ENCODE measurements around the gene ZC2HC1B.

ZC2HC1B gene

GRCh38 chr6:143823548-143823947, 40.7 kb upstream of the ZC2HC1B start:
- no peak overlapping the region for H2BK12ac ChIP-seq (ENCODE audit: low read length in 2 of 2)
- H3K4me2 ChIP-seq (ENCODE audit: low read length, poor library complexity, severe bottlenecking), result no peak overlapping the region
- WGBS, result 90% methylated on average over 6 of the region's 6 CpGs
- no peak overlapping the region for H4K91ac ChIP-seq (ENCODE audit: low read length)
- no peak overlapping the region for H3K27ac ChIP-seq (ENCODE audit: low read length, poor library complexity, severe bottlenecking)
- H2AFZ ChIP-seq (ENCODE audit: low read depth, low read length), result no peak overlapping the region
- H3K36me3 ChIP-seq (ENCODE audit: control insufficient read depth in 1 of 2, insufficient read depth in 2 of 2, low read depth in 1 of 2, low read length in 2 of 2), result peaks cover 7 to 40% of the 10 kb centered on the region in 2 experiments
- no peak overlapping the region for H4K8ac ChIP-seq (ENCODE audit: low read length)
- DNase-seq, result no peak
- no peak overlapping the region for H2BK120ac ChIP-seq (ENCODE audit: low read depth, low read length)
- no peak overlapping the region for H3K4ac ChIP-seq (ENCODE audit: low read depth in 1 of 2, low read length in 2 of 2)
- peak overlapping the region in 1 of 2 experiments; percentile 6 for H3K14ac ChIP-seq (ENCODE audit: low read length in 2 of 2)
- H3K4me3 ChIP-seq (ENCODE audit: insufficient read depth in 1 of 2, low read depth in 1 of 2, low read length in 2 of 2), result no peak overlapping the region
- no peak overlapping the region for H2AK5ac ChIP-seq (ENCODE audit: low read length, severe bottlenecking)
- H3K18ac ChIP-seq (ENCODE audit: low read depth in 1 of 2, low read length in 2 of 2), result peak overlapping the region in 1 of 2 experiments; percentile 59
- H3K9ac ChIP-seq (ENCODE audit: low read length), result no peak overlapping the region
- H2BK5ac ChIP-seq (ENCODE audit: low read depth, low read length, poor library complexity, severe bottlenecking), result no peak overlapping the region
- H3K23ac ChIP-seq (ENCODE audit: low read length in 2 of 2), result no peak overlapping the region
- peaks cover 3% of the 10 kb centered on the region for H3K4me1 ChIP-seq (ENCODE audit: control insufficient read depth, insufficient read depth, low read depth, low read length)
- no peaks in the 10 kb centered on the region for H3K9me3 ChIP-seq (ENCODE audit: control insufficient read depth, low read length)
- H3K79me1 ChIP-seq (replicated peaks; ENCODE audit: low read length, poor library complexity, severe bottlenecking), result no peaks in the 10 kb centered on the region
- H2BK15ac ChIP-seq (ENCODE audit: low read depth, poor library complexity, severe bottlenecking), result no peak overlapping the region
- no peaks in the 10 kb centered on the region for H3K27me3 ChIP-seq (ENCODE audit: control insufficient read depth in 1 of 2, insufficient read depth in 1 of 2, low read length in 2 of 2)

DNA sequence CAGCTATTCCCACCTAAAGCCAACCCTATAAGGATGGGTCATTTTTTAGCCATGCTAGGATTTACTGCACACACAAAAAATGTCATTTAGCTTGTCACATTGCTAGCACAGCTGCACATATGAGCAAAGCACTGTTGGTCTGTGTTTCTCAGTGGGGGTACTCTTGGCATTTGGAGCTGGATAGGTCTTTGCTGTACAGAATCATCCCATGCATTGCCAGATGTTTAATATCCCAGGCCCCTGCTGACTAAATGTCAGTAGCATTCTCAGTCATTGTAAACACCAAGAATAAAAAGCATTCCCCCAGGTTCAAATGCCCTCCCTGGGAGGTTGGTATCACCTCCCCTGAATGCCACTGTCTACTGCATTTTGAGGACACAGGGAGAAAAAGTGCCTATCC, 35.7 kb upstream of the ZC2HC1B start:
- no peak overlapping the region for H2BK15ac ChIP-seq (ENCODE audit: low read depth, poor library complexity, severe bottlenecking)
- no peak overlapping the region for H2AFZ ChIP-seq (ENCODE audit: low read depth, low read length)
- H3K27ac ChIP-seq (ENCODE audit: low read length, poor library complexity, severe bottlenecking), result no peak overlapping the region
- H2AK5ac ChIP-seq (ENCODE audit: low read length, severe bottlenecking), result no peak overlapping the region
- H4K91ac ChIP-seq (ENCODE audit: low read length), result no peak overlapping the region
- peaks cover 0 to 35% of the 10 kb centered on the region in 2 experiments for H3K36me3 ChIP-seq (ENCODE audit: control insufficient read depth in 1 of 2, insufficient read depth in 2 of 2, low read depth in 1 of 2, low read length in 2 of 2)
- H2BK12ac ChIP-seq (ENCODE audit: low read length in 2 of 2), result no peak overlapping the region
- no peak overlapping the region for H3K4ac ChIP-seq (ENCODE audit: low read depth in 1 of 2, low read length in 2 of 2)
- no peaks in the 10 kb centered on the region for H3K27me3 ChIP-seq (ENCODE audit: control insufficient read depth in 1 of 2, insufficient read depth in 1 of 2, low read length in 2 of 2)
- H2BK5ac ChIP-seq (ENCODE audit: low read depth, low read length, poor library complexity, severe bottlenecking), result no peak overlapping the region
- no peak for DNase-seq
- H3K4me1 ChIP-seq (ENCODE audit: control insufficient read depth, insufficient read depth, low read depth, low read length), result peaks cover 2% of the 10 kb centered on the region
- no peak overlapping the region for H3K14ac ChIP-seq (ENCODE audit: low read length in 2 of 2)
- no peak overlapping the region for H4K8ac ChIP-seq (ENCODE audit: low read length)
- H3K9me3 ChIP-seq (ENCODE audit: control insufficient read depth, low read length), result no peaks in the 10 kb centered on the region
- no peak overlapping the region for H3K23ac ChIP-seq (ENCODE audit: low read length in 2 of 2)
- H2BK120ac ChIP-seq (ENCODE audit: low read depth, low read length), result no peak overlapping the region
- no peak overlapping the region for H3K4me3 ChIP-seq (ENCODE audit: insufficient read depth in 1 of 2, low read depth in 1 of 2, low read length in 2 of 2)
- no peak overlapping the region for H3K9ac ChIP-seq (ENCODE audit: low read length)
- H3K79me1 ChIP-seq (replicated peaks; ENCODE audit: low read length, poor library complexity, severe bottlenecking), result no peaks in the 10 kb centered on the region
- H3K18ac ChIP-seq (ENCODE audit: low read depth in 1 of 2, low read length in 2 of 2), result no peak overlapping the region
- no peak overlapping the region for H3K4me2 ChIP-seq (ENCODE audit: low read length, poor library complexity, severe bottlenecking)

- no peak overlapping the region for H2AFZ ChIP-seq (ENCODE audit: low read depth, low read length)
- WGBS, result 100% methylated on average over 1 of the region's 2 CpGs
- H3K9me3 ChIP-seq (ENCODE audit: control insufficient read depth, low read length), result no peaks in the 10 kb centered on the region
- H4K91ac ChIP-seq (ENCODE audit: low read length), result no peak overlapping the region
- H2BK5ac ChIP-seq (ENCODE audit: low read depth, low read length, poor library complexity, severe bottlenecking), result no peak overlapping the region
- no peak for DNase-seq
- no peak overlapping the region for H3K4me2 ChIP-seq (ENCODE audit: low read length, poor library complexity, severe bottlenecking)
- H3K36me3 ChIP-seq (ENCODE audit: control insufficient read depth in 1 of 2, insufficient read depth in 2 of 2, low read depth in 1 of 2, low read length in 2 of 2), result peaks cover 0 to 2% of the 10 kb centered on the region in 2 experiments
- no peak overlapping the region for H3K23ac ChIP-seq (ENCODE audit: low read length in 2 of 2)
- no peak overlapping the region for H2BK120ac ChIP-seq (ENCODE audit: low read depth, low read length)
- no peak overlapping the region for H2AK5ac ChIP-seq (ENCODE audit: low read length, severe bottlenecking)
- H3K4ac ChIP-seq (ENCODE audit: low read depth in 1 of 2, low read length in 2 of 2), result no peak overlapping the region
- H3K14ac ChIP-seq (ENCODE audit: low read length in 2 of 2), result no peak overlapping the region
- H3K4me1 ChIP-seq (ENCODE audit: control insufficient read depth, insufficient read depth, low read depth, low read length), result no peaks in the 10 kb centered on the region
- no peak overlapping the region for H3K27ac ChIP-seq (ENCODE audit: low read length, poor library complexity, severe bottlenecking)
- no peak overlapping the region for H2BK12ac ChIP-seq (ENCODE audit: low read length in 2 of 2)
- H3K9ac ChIP-seq (ENCODE audit: low read length), result no peak overlapping the region
- H3K18ac ChIP-seq (ENCODE audit: low read depth in 1 of 2, low read length in 2 of 2), result no peak overlapping the region
- no peaks in the 10 kb centered on the region for H3K27me3 ChIP-seq (ENCODE audit: control insufficient read depth in 1 of 2, insufficient read depth in 1 of 2, low read length in 2 of 2)
- no peak overlapping the region for H2BK15ac ChIP-seq (ENCODE audit: low read depth, poor library complexity, severe bottlenecking)
- H3K4me3 ChIP-seq (ENCODE audit: insufficient read depth in 1 of 2, low read depth in 1 of 2, low read length in 2 of 2), result no peak overlapping the region
- no peak overlapping the region for H4K8ac ChIP-seq (ENCODE audit: low read length)
- no peaks in the 10 kb centered on the region for H3K79me1 ChIP-seq (replicated peaks; ENCODE audit: low read length, poor library complexity, severe bottlenecking)
Measured at GRCh38 chr6:143836150-143836549, 28.1 kb upstream of the ZC2HC1B start.

DNA sequence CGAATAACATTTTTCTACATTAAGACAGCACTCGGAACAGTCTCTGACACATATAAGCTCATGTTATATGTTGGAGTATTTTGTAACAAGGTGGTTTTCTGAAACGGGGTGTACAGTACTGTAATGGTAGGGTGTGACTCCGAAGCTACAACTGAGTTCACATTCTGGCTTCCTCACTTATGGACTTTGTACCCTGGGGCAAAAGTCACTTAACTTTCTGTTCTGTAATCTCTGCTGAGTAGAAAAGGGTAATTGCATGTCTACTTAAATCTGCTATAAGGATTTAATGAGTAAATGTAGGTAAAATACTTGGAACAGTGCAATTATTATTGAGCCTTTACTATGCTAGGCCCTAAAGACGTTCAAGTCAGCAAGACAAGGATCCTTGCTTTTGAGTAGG, 25.9 kb upstream of the ZC2HC1B start:
- Histone ChIP-seq H2BK12ac (ENCODE audit: low read length in 2 of 2) (no peak overlapping the region), H4K91ac (ENCODE audit: low read length) (no peak overlapping the region), H4K8ac (ENCODE audit: low read length) (no peak overlapping the region), H2BK5ac (ENCODE audit: low read depth, low read length, poor library complexity, severe bottlenecking) (no peak overlapping the region), H3K79me1 (replicated peaks; ENCODE audit: low read length, poor library complexity, severe bottlenecking) (no peaks in the 10 kb centered on the region), H2AK5ac (ENCODE audit: low read length, severe bottlenecking) (no peak overlapping the region), H3K4me3 (ENCODE audit: insufficient read depth in 1 of 2, low read depth in 1 of 2, low read length in 2 of 2) (no peak overlapping the region), H2BK15ac (ENCODE audit: low read depth, poor library complexity, severe bottlenecking) (no peak overlapping the region), H3K9me3 (ENCODE audit: control insufficient read depth, low read length) (no peaks in the 10 kb centered on the region), H3K36me3 (ENCODE audit: control insufficient read depth in 1 of 2, insufficient read depth in 2 of 2, low read depth in 1 of 2, low read length in 2 of 2) (no peaks in the 10 kb centered on the region), H2BK120ac (ENCODE audit: low read depth, low read length) (no peak overlapping the region), H3K27me3 (ENCODE audit: control insufficient read depth in 1 of 2, insufficient read depth in 1 of 2, low read length in 2 of 2) (no peaks in the 10 kb centered on the region), H3K18ac (ENCODE audit: low read depth in 1 of 2, low read length in 2 of 2) (no peak overlapping the region), H3K9ac (ENCODE audit: low read length) (no peak overlapping the region), H3K4me1 (ENCODE audit: control insufficient read depth, insufficient read depth, low read depth, low read length) (no peaks in the 10 kb centered on the region), H3K27ac (ENCODE audit: low read length, poor library complexity, severe bottlenecking) (no peak overlapping the region), H2AFZ (ENCODE audit: low read depth, low read length) (no peak overlapping the region), H3K4me2 (ENCODE audit: low read length, poor library complexity, severe bottlenecking) (no peak overlapping the region), H3K23ac (ENCODE audit: low read length in 2 of 2) (no peak overlapping the region), H3K4ac (ENCODE audit: low read depth in 1 of 2, low read length in 2 of 2) (no peak overlapping the region), H3K14ac (ENCODE audit: low read length in 2 of 2) (no peak overlapping the region)
- DNase-seq, result no peak
- 96% methylated on average over 4 of the region's 5 CpGs for WGBS

All from mesenchymal stem cell (in vitro differentiated cells and primary cell).